IMR-90 (cell line): ENCODE measurements around the gene WDR74. TPM values are rescaled to one million over a fixed set of nuclear protein-coding genes. Genes with fewer than 3 reads are reported as not detected.
A peak's percentile ranks its signal among the peaks of the same experiment; 100 is the strongest.

Source experiments
- ATAC-seq: fragments of 200-7000 bp; cut with Tn5 transposase; 2 replicates; pipeline ENCODE4 v1.9.1; 2020; ENCODE audit warnings: low read depth, mild to moderate bottlenecking, moderate library complexity
- BruUV-seq: library from RNA; stranded (reverse); fragments of 400-500 nt; replicated peaks from 2 replicates; lab custom pipeline; 2021; lab: Mats Ljungman, UMichigan
- CTCF ChIA-PET: fragments of 300-600 bp; formaldehyde crosslinking; extraction: SDS; loops from one replicate; lab custom pipeline; 2021; ENCODE audit warnings: antibody characterized with exemption; lab: Yijun Ruan, JAX
- POLR2A ChIA-PET: fragments of 300-600 bp; sonication (Branson Sonifier 250); formaldehyde crosslinking; loops from one replicate; lab custom pipeline; 2022; ENCODE audit warnings: antibody characterized with exemption; ENCODE audit not compliant: unreplicated experiment; lab: Charles Lee
- DNase-seq: peaks from one replicate; pipeline ENCODE4 v3.0.0; 2013
- H2AFZ ChIP-seq: replicated peaks from 2 replicates; pipeline ENCODE3; 2013; ENCODE audit warnings: low read length, mild to moderate bottlenecking; ENCODE audit not compliant: poor library complexity
- H2AK5ac ChIP-seq: 2 replicates; pipeline ENCODE4 v1.6.1; 2013; ENCODE audit warnings: low read depth, low read length, inconsistent platforms
- H2AK9ac ChIP-seq: replicated peaks from 2 replicates; pipeline ENCODE3; 2013; ENCODE audit warnings: mild to moderate bottlenecking, low read depth, low read length, moderate library complexity; ENCODE audit not compliant: poor library complexity
- H2BK120ac ChIP-seq: 2 replicates; pipeline ENCODE4 v1.6.1; 2013; ENCODE audit warnings: low read depth, low read length, inconsistent platforms
- H2BK15ac ChIP-seq: 3 replicates; pipeline ENCODE4 v1.6.1; 2013; ENCODE audit warnings: low read depth, low read length, inconsistent platforms
- H2BK20ac ChIP-seq: 2 replicates; pipeline ENCODE4 v1.6.1; 2013; ENCODE audit warnings: low read depth, mild to moderate bottlenecking, inconsistent platforms, low read length, moderate library complexity
- H2BK5ac ChIP-seq: 2 replicates; pipeline ENCODE4 v1.6.1; 2013; ENCODE audit warnings: mild to moderate bottlenecking, low read depth, low read length, inconsistent platforms; ENCODE audit not compliant: poor library complexity, severe bottlenecking
- H3K14ac ChIP-seq: replicated peaks from 2 replicates; pipeline ENCODE4 v1.6.1; 2013; ENCODE audit warnings: low read depth, low read length, inconsistent platforms
- H3K18ac ChIP-seq: 2 replicates; pipeline ENCODE4 v1.6.1; 2013; ENCODE audit warnings: low read depth, low read length, control low read depth
- H3K23ac ChIP-seq: 2 replicates; pipeline ENCODE4 v1.6.1; 2013; ENCODE audit warnings: low read depth, low read length, inconsistent platforms
- H3K27ac ChIP-seq: 2 replicates; pipeline ENCODE4 v1.5.1; 2013; ENCODE audit warnings: mild to moderate bottlenecking, control low read depth, low read length; ENCODE audit not compliant: insufficient read depth
- H3K27me3 ChIP-seq: 2 replicates; pipeline ENCODE4 v1.6.1; 2013; ENCODE audit warnings: low read length; ENCODE audit not compliant: control insufficient read depth, insufficient read depth
- H3K36me3 ChIP-seq: 2 replicates; pipeline ENCODE4 v1.6.1; 2013; ENCODE audit warnings: low read length, mixed read lengths; ENCODE audit not compliant: control insufficient read depth, insufficient read depth
- H3K4ac ChIP-seq: 2 replicates; pipeline ENCODE4 v1.6.1; 2013; ENCODE audit warnings: low read depth, low read length, inconsistent platforms
- H3K4me1 ChIP-seq: 2 replicates; pipeline ENCODE4 v1.6.1; 2013; ENCODE audit warnings: low read length, mixed read lengths; ENCODE audit not compliant: control insufficient read depth, insufficient read depth
- H3K4me2 ChIP-seq: 2 replicates; pipeline ENCODE4 v1.6.1; 2013; ENCODE audit warnings: low read depth, mild to moderate bottlenecking, control low read depth, low read length, moderate library complexity
- H3K4me3 ChIP-seq: 2 replicates; pipeline ENCODE4 v1.5.1; 2013; ENCODE audit warnings: low read depth, mild to moderate bottlenecking, control low read depth, low read length, moderate library complexity; ENCODE audit not compliant: insufficient read depth
- H3K56ac ChIP-seq: 2 replicates; pipeline ENCODE4 v1.6.1; 2013; ENCODE audit warnings: low read length, inconsistent platforms; ENCODE audit not compliant: insufficient read depth; ENCODE audit errors: extremely low read depth
- H3K79me1 ChIP-seq, 2 experiments: 2 replicates each; pipeline ENCODE4 v1.6.1; 2013; ENCODE audit warnings: low read length in 2 of 2, inconsistent platforms in 1 of 2, low read depth in 1 of 2
- H3K9ac ChIP-seq: 2 replicates; pipeline ENCODE4 v1.6.1; 2013; ENCODE audit warnings: low read depth, low read length, control low read depth
- H3K9me1 ChIP-seq: 2 replicates; pipeline ENCODE4 v1.6.1; 2013; ENCODE audit warnings: low read length, inconsistent platforms; ENCODE audit not compliant: insufficient read depth
- H3K9me3 ChIP-seq: 2 replicates; pipeline ENCODE4 v1.6.1; 2013; ENCODE audit warnings: low read length; ENCODE audit not compliant: control insufficient read depth, insufficient read depth
- H4K20me1 ChIP-seq: 2 replicates; pipeline ENCODE4 v1.6.1; 2013; ENCODE audit warnings: low read length, inconsistent platforms; ENCODE audit not compliant: insufficient read depth
- H4K5ac ChIP-seq: 2 replicates; pipeline ENCODE4 v1.6.1; 2013; ENCODE audit warnings: mild to moderate bottlenecking, low read depth, low read length, control low read depth
- H4K8ac ChIP-seq, 2 experiments: 2 replicates each; pipeline ENCODE4 v1.6.1; 2013; ENCODE audit warnings: low read depth in 2 of 2, low read length in 2 of 2, control low read depth in 1 of 2, inconsistent platforms in 1 of 2
- H4K91ac ChIP-seq: 2 replicates; pipeline ENCODE4 v1.6.1; 2013; ENCODE audit warnings: low read depth, low read length, inconsistent platforms; ENCODE audit not compliant: insufficient read depth
- BHLHE40 ChIP-seq: fragments of 150-350 bp; IDR thresholded peaks from 2 replicates; pipeline ENCODE4 v1.6.1; 2016; ENCODE audit warnings: mild to moderate bottlenecking, low read depth, low read length
- CEBPB ChIP-seq: IDR thresholded peaks from 2 replicates; pipeline ENCODE4 v1.6.1; 2012; ENCODE audit warnings: low read depth, low read length, improper control_type of control experiment
- CHD1 ChIP-seq: IDR thresholded peaks from 2 replicates; pipeline ENCODE4 v1.6.1; 2012; ENCODE audit warnings: low read depth, low read length, improper control_type of control experiment
- FOS ChIP-seq: fragments of 150-350 bp; IDR thresholded peaks from 2 replicates; pipeline ENCODE4 v1.6.1; 2016; ENCODE audit warnings: low read depth, low read length
- MAFK ChIP-seq: IDR thresholded peaks from 2 replicates; pipeline ENCODE4 v1.6.1; 2012; ENCODE audit warnings: low read depth, low read length, improper control_type of control experiment
- MAZ ChIP-seq: IDR thresholded peaks from 2 replicates; pipeline ENCODE4 v1.6.1; 2012; ENCODE audit warnings: low read depth, mild to moderate bottlenecking, low read length, improper control_type of control experiment, moderate library complexity, borderline replicate concordance
- MXI1 ChIP-seq: IDR thresholded peaks from 2 replicates; pipeline ENCODE4 v1.6.1; 2012; ENCODE audit warnings: low read depth, mild to moderate bottlenecking, low read length, moderate library complexity, borderline replicate concordance
- NFE2L2 ChIP-seq: fragments of 150-350 bp; IDR thresholded peaks from 2 replicates; pipeline ENCODE4 v1.6.1; 2016; ENCODE audit warnings: low read depth, mild to moderate bottlenecking, low read length
- POLR2A ChIP-seq: IDR thresholded peaks from 2 replicates; pipeline ENCODE4 v1.6.1; 2012; ENCODE audit warnings: mild to moderate bottlenecking, low read depth, low read length
- RAD21 ChIP-seq: IDR thresholded peaks from 2 replicates; pipeline ENCODE4 v1.6.1; 2012; ENCODE audit warnings: low read length, improper control_type of control experiment
- RCOR1 ChIP-seq: IDR thresholded peaks from 2 replicates; pipeline ENCODE4 v1.6.1; 2012; ENCODE audit warnings: mild to moderate bottlenecking, low read length, improper control_type of control experiment; ENCODE audit not compliant: insufficient replicate concordance
- RFX5 ChIP-seq: IDR thresholded peaks from 2 replicates; pipeline ENCODE4 v1.8.0; 2012; ENCODE audit warnings: low read depth, mild to moderate bottlenecking, low read length, moderate library complexity
- SMC3 ChIP-seq: fragments of 150-350 bp; IDR thresholded peaks from 2 replicates; pipeline ENCODE4 v1.6.1; 2016; ENCODE audit warnings: low read depth, mild to moderate bottlenecking, antibody characterized with exemption, low read length, moderate library complexity
- WGBS, 2 experiments: methylation state at CpG; one replicate each; pipeline versions ENCODE4 v1.1.5 to v1.1.7; 2013; ENCODE audit warnings: missing lambda C conversion rate in 2 of 2; ENCODE audit not compliant: insufficient read length in 1 of 2; ENCODE audit errors: extremely low coverage in 2 of 2; 5-methylcytosine and 5-hydroxymethylcytosine counted together
- dilution Hi-C: fragments of 300-500 bp; cut with HindIII; formaldehyde crosslinking; loops from one replicate; pipeline ENCODE4 v1.14.3; 2018; ENCODE audit warnings: low sequenced_read_pairs; ENCODE audit not compliant: unreplicated experiment
- in situ Hi-C: fragments of 300-500 bp; cut with MboI; formaldehyde crosslinking; loops from 3 replicates; pipeline ENCODE4 v1.14.3; 2019; ENCODE audit warnings: low sequenced_read_pairs, inconsistent platforms, mixed read lengths
- intact Hi-C: fragments of 100-400 bp; cut with micrococcal nuclease; formaldehyde crosslinking; loops from 2 replicates; pipeline ENCODE4 v1.10.0; 2022
- polyA plus RNA-seq, 3 experiments: library from polyadenylated mRNA; depleted of rRNA; stranded (reverse); fragments of >200 nt; gene quantifications; 2 replicates each; pipeline ENCODE4 v1.2.3, GENCODE V29; 2012; ENCODE audit warnings: low replicate concordance in 1 of 3
- total RNA-seq: library from RNA; depleted of rRNA; stranded (reverse); fragments of >200 nt; gene quantifications from 2 replicates; pipeline ENCODE4 v1.2.3, GENCODE V29; 2012
- TF ChIP-seq, protein P1 (sequence below): conservative IDR thresholded peaks from 2 replicates; pipeline ENCODE4 v1.5.1; 2012; ENCODE audit warnings: mild to moderate bottlenecking, low read depth, low read length, improper control_type of control experiment
- TF ChIP-seq, protein P2 (sequence below): fragments of 150-350 bp; IDR thresholded peaks from 2 replicates; pipeline ENCODE4 v1.6.1; 2017; ENCODE audit warnings: mild to moderate bottlenecking, antibody characterized with exemption, low read length, low read depth

The WDR74 gene
- total and polyA plus RNA-seq, 2 of the 4 experiments (the other 2 are of a cell fraction) = 38.4 to 44.3 TPM

DNA sequence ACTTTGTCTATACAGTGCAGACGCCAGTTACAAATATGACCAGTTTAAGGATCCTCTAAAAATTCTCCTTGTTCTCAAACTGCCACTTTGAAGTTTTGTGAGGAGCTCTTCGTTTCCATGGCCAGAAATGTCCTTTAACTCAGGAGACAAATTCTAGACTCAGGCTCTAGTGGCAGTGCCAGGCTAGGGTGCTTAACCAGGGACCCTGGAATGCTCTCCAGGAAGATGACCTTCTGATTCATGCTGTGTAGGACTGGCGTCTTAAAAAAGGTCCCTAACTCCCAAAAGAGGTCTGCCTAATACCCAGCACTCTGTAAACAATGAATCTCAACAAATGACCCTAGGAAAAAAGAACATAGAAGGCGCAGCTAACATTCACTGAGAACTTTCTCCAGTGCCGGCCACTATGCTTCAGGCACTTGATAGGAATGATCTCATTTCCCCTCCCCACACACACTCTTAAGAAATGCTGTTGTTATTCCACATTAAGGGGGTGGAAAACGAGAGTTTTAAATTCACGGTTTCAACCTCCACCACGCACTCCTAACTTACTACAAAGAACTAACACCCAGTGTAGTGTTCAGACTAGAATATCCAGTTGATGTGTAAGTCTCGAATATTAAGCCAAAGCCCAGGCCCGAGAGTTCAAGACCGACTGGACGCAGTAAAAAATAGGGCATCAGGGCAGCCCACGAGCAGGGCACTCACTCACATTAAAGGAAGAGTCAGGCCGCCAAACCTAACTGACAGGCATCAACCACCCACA lies 34.9 kb downstream of the WDR74 start:
- ATAC-seq (peak; percentile 21), DNase-seq (peak; percentile 55)
- Histone ChIP-seq H4K5ac (peak overlapping the region; percentile 8; the same call in 1 of the 2 replicates), H3K9ac (peak overlapping the region; percentile 81), H3K36me3 (peaks cover 36% of the 10 kb centered on the region), H3K79me1 (peaks cover 26 to 62% of the 10 kb centered on the region in 2 experiments), H3K18ac (peak overlapping the region; percentile 19), H2BK15ac (no peak overlapping the region), H3K14ac (peak overlapping the region; percentile 80), H3K9me1 (peaks cover 26% of the 10 kb centered on the region), H3K27me3 (no peaks in the 10 kb centered on the region), H3K4me2 (peak overlapping the region; percentile 89), H2AK9ac (peak overlapping the region; percentile 99), H3K4ac (peak overlapping the region; percentile 68), H2BK120ac (no peak overlapping the region), H4K91ac (peak overlapping the region; percentile 23; the same call in 1 of the 2 replicates), H3K27ac (peak overlapping the region; percentile 71), H4K8ac (peak overlapping the region in 1 of 2 experiments; percentile 10; a peak in 2 of 4 replicates), H2AK5ac (peak overlapping the region; percentile 65), H2AFZ (peak overlapping the region; percentile 99), H3K4me3 (peak overlapping the region; percentile 82), H3K23ac (peak overlapping the region; percentile 78), H3K4me1 (peaks cover 26% of the 10 kb centered on the region), H4K20me1 (peaks cover 22% of the 10 kb centered on the region), H3K9me3 (no peaks in the 10 kb centered on the region), H2BK5ac (peak overlapping the region; percentile 63), H3K56ac (peak overlapping the region; percentile 78), H2BK20ac (no peak overlapping the region)
- POLR2A ChIA-PET = no interaction called here
- in situ Hi-C loops (no loop called here), dilution Hi-C loops (no loop called here), intact Hi-C loops (loop anchor here (2.0 kb wide), 1 partner anchor 14 kb away; no protein-coding TSS in a partner anchor)
- WGBS, 2 experiments = 3% methylated on average over 5 of the region's 14 CpGs; no CpG with 5 or more reads in 1 of the 2 experiments
- TSS peak; percentile 55 for BruUV-seq
- CTCF ChIA-PET = no interaction called here
- TF ChIP-seq CEBPB (no peak), NFE2L2 (no peak), RFX5 (no peak), MAZ (no peak), BHLHE40 (no peak), MAFK (no peak), POLR2A (no peak), MXI1 (no peak), CHD1 (no peak; the same call in 1 of the 2 replicates), SMC3 (no peak), RCOR1 (no peak), RAD21 (no peak), FOS (no peak)
- TF ChIP-seq, protein P1, sequence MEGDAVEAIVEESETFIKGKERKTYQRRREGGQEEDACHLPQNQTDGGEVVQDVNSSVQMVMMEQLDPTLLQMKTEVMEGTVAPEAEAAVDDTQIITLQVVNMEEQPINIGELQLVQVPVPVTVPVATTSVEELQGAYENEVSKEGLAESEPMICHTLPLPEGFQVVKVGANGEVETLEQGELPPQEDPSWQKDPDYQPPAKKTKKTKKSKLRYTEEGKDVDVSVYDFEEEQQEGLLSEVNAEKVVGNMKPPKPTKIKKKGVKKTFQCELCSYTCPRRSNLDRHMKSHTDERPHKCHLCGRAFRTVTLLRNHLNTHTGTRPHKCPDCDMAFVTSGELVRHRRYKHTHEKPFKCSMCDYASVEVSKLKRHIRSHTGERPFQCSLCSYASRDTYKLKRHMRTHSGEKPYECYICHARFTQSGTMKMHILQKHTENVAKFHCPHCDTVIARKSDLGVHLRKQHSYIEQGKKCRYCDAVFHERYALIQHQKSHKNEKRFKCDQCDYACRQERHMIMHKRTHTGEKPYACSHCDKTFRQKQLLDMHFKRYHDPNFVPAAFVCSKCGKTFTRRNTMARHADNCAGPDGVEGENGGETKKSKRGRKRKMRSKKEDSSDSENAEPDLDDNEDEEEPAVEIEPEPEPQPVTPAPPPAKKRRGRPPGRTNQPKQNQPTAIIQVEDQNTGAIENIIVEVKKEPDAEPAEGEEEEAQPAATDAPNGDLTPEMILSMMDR = no peak
- TF ChIP-seq, protein P2, sequence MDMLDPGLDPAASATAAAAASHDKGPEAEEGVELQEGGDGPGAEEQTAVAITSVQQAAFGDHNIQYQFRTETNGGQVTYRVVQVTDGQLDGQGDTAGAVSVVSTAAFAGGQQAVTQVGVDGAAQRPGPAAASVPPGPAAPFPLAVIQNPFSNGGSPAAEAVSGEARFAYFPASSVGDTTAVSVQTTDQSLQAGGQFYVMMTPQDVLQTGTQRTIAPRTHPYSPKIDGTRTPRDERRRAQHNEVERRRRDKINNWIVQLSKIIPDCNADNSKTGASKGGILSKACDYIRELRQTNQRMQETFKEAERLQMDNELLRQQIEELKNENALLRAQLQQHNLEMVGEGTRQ = no peak
